Stomach (tissue), 9 donors: Measurements from ENCODE around the gene FANCC. TPM values are rescaled to one million over a fixed set of nuclear protein-coding genes. Genes with fewer than 3 reads are reported as not detected.

ENCODE experiments used
- DNase-seq, 2 donors: peaks; one replicate each; pipeline versions ENCODE4 v3.0.0 to v3.0.0-alpha.2; 2013 to 2019
- H3K27ac ChIP-seq, 5 donors: fragments of 200-600 bp in 4 of 5; sonication (generic) in 4 of 5; one replicate each; pipeline ENCODE4 v1.5.1; 2013 to 2019; ENCODE audit warnings: mild to moderate bottlenecking in 1 of 5, moderate library complexity in 1 of 5
- H3K27me3 ChIP-seq, 3 donors: fragments of 200-600 bp; sonication (generic); one replicate each; pipeline ENCODE4 v1.5.1; 2017 to 2019; ENCODE audit warnings: mixed run types in 1 of 3
- H3K36me3 ChIP-seq, 4 donors: fragments of 200-600 bp; sonication (generic); 1 replicate in 3 of 4; 2 replicates in 1 of 4; pipeline ENCODE4 v1.5.1; 2016 to 2019
- H3K4me1 ChIP-seq, 4 donors: fragments of 200-600 bp; sonication (generic); one replicate each; pipeline ENCODE4 v1.5.1; 2016 to 2019
- H3K4me3 ChIP-seq, 4 donors: fragments of 200-600 bp; sonication (generic) in 3 of 4; one replicate each; pipeline ENCODE4 v1.5.1; 2016 to 2019; ENCODE audit warnings: mild to moderate bottlenecking in 1 of 4
- H3K9me3 ChIP-seq, 4 donors: fragments of 200-600 bp; sonication (generic); one replicate each; pipeline ENCODE4 v1.5.1; 2016 to 2019
- CTCF ChIP-seq, 7 experiments: fragments of 450-650 bp in 4 of 7; fragments of 200-600 bp in 3 of 7; sonication (generic) in 3 of 7; IDR thresholded peaks; one replicate each; pipeline ENCODE4 v1.5.1; 2016 to 2019; ENCODE audit warnings: antibody characterized with exemption in 7 of 7, control low read depth in 2 of 7, mild to moderate bottlenecking in 1 of 7
- EP300 ChIP-seq: sonication (generic); formaldehyde crosslinking; IDR thresholded peaks from one replicate; pipeline ENCODE4 v1.6.1; 2017; ENCODE audit warnings: antibody characterized with exemption
- POLR2A ChIP-seq, 4 donors: fragments of 450-650 bp; IDR thresholded peaks; one replicate each; pipeline ENCODE4 v1.6.1; 2016; ENCODE audit warnings: antibody characterized with exemption in 4 of 4, control low read depth in 2 of 4, mild to moderate bottlenecking in 1 of 4, moderate library complexity in 1 of 4
- POLR2AphosphoS5 ChIP-seq, 3 donors: sonication (generic); formaldehyde crosslinking; IDR thresholded peaks; one replicate each; pipeline ENCODE4 v1.6.1; 2016; ENCODE audit warnings: antibody characterized with exemption in 3 of 3
- WGBS, 5 donors: extraction: QIAGEN DNeasy Blood & Tissue Kit in 3 of 5; methylation state at CpG; one replicate each; pipeline versions ENCODE4 v1.1.5 to v1.1.7; 2013 to 2018; 5-methylcytosine and 5-hydroxymethylcytosine counted together
- intact Hi-C: fragments of 100-400 bp; cut with DNase I; formaldehyde crosslinking; loops from one replicate; pipeline ENCODE4 v1.15.1; 2023; ENCODE audit warnings: low total_unique reads
- polyA plus RNA-seq, 3 donors: library from polyadenylated mRNA; stranded (reverse); fragments of 200-250 nt; gene quantifications; one replicate each; pipeline ENCODE4 v1.2.3, GENCODE V29; 2013
- total RNA-seq, 5 donors: library from RNA; depleted of rRNA; stranded (reverse); fragments of >200 nt; gene quantifications; one replicate each; pipeline versions ENCODE4 v1.1.0 to v1.2.3, GENCODE V29; 2014 to 2016
- donor health status: healthy with polysubstance abuse.
- donor health status: Bipolar disorder and iron deficiency.
- donor health status: healthy.

Gene FANCC
- total and polyA plus RNA-seq, 8 donors = 3.1 to 24.5 (median 7.1) TPM

DNA sequence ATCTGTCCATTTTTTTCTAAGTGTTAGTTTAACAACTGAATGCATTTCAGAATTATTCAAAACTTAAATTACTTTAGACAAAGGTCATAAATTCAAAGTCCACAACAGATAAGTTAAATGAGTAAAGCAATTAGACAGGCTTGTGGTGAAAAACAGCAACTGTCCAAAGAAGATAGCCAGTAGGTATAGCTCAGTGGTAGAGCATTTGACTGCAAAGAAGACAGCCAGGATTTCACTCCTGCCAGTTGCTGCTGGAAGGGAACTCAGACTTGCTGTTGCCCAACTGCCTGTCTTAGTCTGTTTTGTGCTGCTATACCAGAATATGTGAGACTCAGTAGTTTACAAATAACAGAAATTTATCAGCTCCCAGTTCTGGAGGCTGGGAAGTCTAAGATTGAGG is 10.0 kb downstream of the FANCC start:
- Histone ChIP-seq H3K9me3 (no peaks in the 10 kb centered on the region), H3K27ac (no peak overlapping the region), H3K4me1 (peaks cover 0 to 20% (median 9%) of the 10 kb centered on the region in 4 donors), H3K27me3 (no peaks in the 10 kb centered on the region), H3K36me3 (no peaks in the 10 kb centered on the region), H3K4me3 (no peak overlapping the region)
- intact Hi-C loops = no loop called here
- no peak for DNase-seq
- TF ChIP-seq POLR2AphosphoS5 (IDR thresholded peaks at IDR 0.05) = no peak
- no peak for TF ChIP-seq POLR2A (IDR thresholded peaks at IDR 0.05)
- no peak for TF ChIP-seq EP300
- no peak for TF ChIP-seq CTCF (IDR thresholded peaks at IDR 0.05)

DNA sequence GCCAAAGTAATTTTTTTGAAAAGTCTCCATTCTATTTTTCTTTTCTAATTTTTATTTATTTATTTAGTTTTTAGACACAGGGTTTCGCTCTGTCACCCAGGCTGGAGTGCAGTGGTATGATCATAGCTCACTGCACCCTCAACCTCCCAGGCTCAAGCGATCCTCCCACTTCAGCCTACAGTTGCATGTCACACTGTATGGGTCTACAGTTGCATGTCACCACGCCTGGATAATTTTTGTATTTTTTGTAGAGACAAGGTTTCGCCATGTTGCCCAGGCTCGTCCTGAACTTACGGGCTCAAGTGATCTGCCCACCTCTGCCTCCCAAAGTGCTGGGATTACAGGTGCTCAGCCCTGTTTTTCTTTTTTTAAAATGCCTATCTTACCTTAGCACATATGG is 10.7 kb downstream of the FANCC start:
- no peak overlapping the region for H3K27ac ChIP-seq
- no peaks in the 10 kb centered on the region for H3K27me3 ChIP-seq
- no peak overlapping the region for H3K4me3 ChIP-seq
- TF ChIP-seq POLR2A (IDR thresholded peaks at IDR 0.05) (no peak), EP300 (no peak), POLR2AphosphoS5 (IDR thresholded peaks at IDR 0.05) (no peak), CTCF (IDR thresholded peaks at IDR 0.05) (no peak)
- WGBS, 5 donors = 96 to 100% (median 97%) methylated on average over 6 of the region's 6 CpGs
- H3K9me3 ChIP-seq = no peaks in the 10 kb centered on the region
- H3K36me3 ChIP-seq = no peaks in the 10 kb centered on the region
- peaks cover 0 to 20% (median 9%) of the 10 kb centered on the region in 4 donors for H3K4me1 ChIP-seq
- no peak for DNase-seq
- intact Hi-C loops = no loop called here

DNA sequence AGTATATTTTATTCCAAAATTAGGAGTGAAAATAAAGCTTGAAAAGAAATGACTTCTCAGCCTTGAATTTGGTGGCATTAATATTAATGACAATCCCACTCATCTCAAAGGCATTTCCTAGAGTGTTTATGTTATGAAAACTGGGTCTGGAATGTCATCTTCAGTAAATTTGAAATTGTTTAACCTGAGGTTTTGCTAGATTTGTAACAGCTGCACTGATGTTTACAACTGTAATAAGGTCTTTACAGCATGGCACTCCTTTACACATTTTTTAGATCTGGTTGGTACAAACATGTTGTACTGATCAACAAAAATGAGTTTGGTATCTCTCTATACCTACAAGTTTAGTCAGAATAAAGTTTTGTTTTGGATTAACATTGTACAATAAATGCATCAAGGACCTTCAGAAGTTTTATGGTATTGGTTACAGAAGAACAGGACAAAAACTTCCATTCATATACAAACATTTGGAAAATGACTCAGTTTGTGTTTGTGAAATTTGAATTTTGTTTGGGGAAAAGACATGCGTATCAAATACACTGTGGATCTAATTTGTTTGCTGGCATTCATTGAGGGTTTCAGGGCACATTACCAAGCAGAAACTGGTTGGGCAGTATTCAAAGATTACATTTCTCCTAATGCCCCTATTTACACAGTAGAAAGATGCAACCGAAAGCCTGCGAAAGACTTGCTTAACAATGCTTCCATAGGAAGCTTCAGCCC is 11.6 kb downstream of the FANCC start:
- WGBS, 5 donors = 21 to 36% (median 28%) methylated on average over 3 of the region's 3 CpGs
- H3K4me3 ChIP-seq = no peak overlapping the region

GRCh38 chr9:95302479-95302878 is 15.0 kb downstream of the FANCC start:
- TF ChIP-seq POLR2A (IDR thresholded peaks at IDR 0.05) (no peak), CTCF (IDR thresholded peaks at IDR 0.05) (no peak), EP300 (no peak), POLR2AphosphoS5 (IDR thresholded peaks at IDR 0.05) (no peak)
- Histone ChIP-seq H3K36me3 (no peaks in the 10 kb centered on the region), H3K27me3 (no peaks in the 10 kb centered on the region), H3K27ac (no peak overlapping the region), H3K4me1 (peaks cover 0 to 20% (median 9%) of the 10 kb centered on the region in 4 donors), H3K9me3 (no peaks in the 10 kb centered on the region), H3K4me3 (no peak overlapping the region)
- intact Hi-C loops = no loop called here
- DNase-seq = no peak
- 72 to 82% (median 75%) methylated on average over 5 of the region's 5 CpGs for WGBS, 5 donors

More for the DNA sequence above, 11.6 kb downstream of the FANCC start:
- Histone ChIP-seq H3K27me3 (no peaks in the 10 kb centered on the region), H3K9me3 (no peaks in the 10 kb centered on the region), H3K4me1 (peaks cover 0 to 20% (median 9%) of the 10 kb centered on the region in 4 donors), H3K27ac (no peak overlapping the region), H3K36me3 (no peaks in the 10 kb centered on the region)
- intact Hi-C loops = no loop called here
- no peak for TF ChIP-seq POLR2AphosphoS5 (IDR thresholded peaks at IDR 0.05)
- no peak for DNase-seq

DNA sequence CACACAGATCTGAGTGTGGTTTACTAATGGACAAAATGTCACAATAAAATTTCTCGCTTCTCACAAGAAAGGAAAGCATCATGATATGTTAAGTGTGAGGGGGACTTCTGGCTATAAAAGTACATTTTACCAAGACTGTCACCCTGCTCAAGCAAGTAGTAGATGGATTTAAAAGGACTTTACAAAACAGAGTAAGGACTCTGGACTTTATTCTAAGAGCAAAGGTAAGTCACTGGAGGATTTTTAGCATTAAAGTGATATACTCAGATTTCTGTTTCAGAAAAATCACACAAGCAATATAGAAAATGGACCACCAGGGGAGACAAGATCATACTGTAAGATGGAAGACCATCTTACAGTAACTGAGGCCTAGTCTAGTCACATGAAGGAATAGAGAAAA is 19.7 kb downstream of the FANCC start:
- no peaks in the 10 kb centered on the region for H3K27me3 ChIP-seq
- no peak for DNase-seq
- WGBS, 5 donors = 94 to 100% (median 97%) methylated on average over 1 of the region's 1 CpG
- H3K4me3 ChIP-seq = no peak overlapping the region
- no peaks in the 10 kb centered on the region for H3K36me3 ChIP-seq
- H3K4me1 ChIP-seq = no peaks in the 10 kb centered on the region
- TF ChIP-seq POLR2A (IDR thresholded peaks at IDR 0.05) (no peak), EP300 (no peak)
- H3K9me3 ChIP-seq = no peaks in the 10 kb centered on the region
- H3K27ac ChIP-seq = no peak overlapping the region
- intact Hi-C loops = no loop called here
